GM23248 (cell line): ENCODE data around the gene TSPAN5. TPM values are rescaled to one million over a fixed set of nuclear protein-coding genes. Genes with fewer than 3 reads are reported as not detected.

Experiments used
- DNase-seq: peaks from one replicate; pipeline ENCODE4 v3.0.0-alpha.2; 2015
- H2AFZ ChIP-seq: fragments of 200-600 bp; sonication (generic); 2 replicates; pipeline ENCODE4 v1.6.1; 2016; ENCODE audit warnings: antibody characterized with exemption
- H3F3A ChIP-seq: fragments of 200-600 bp; sonication (generic); 2 replicates; pipeline ENCODE4 v1.6.1; 2016; ENCODE audit warnings: mild to moderate bottlenecking, antibody characterized with exemption, mixed run types; ENCODE audit not compliant: insufficient read depth
- H3K27ac ChIP-seq: fragments of 200-600 bp; sonication (generic); 2 replicates; pipeline ENCODE4 v1.5.1; 2016; ENCODE audit warnings: mild to moderate bottlenecking
- H3K27me3 ChIP-seq: fragments of 200-600 bp; sonication (generic); replicated peaks from 2 replicates; pipeline ENCODE4 v1.6.1; 2016; ENCODE audit warnings: mild to moderate bottlenecking; ENCODE audit not compliant: insufficient read depth
- H3K36me3 ChIP-seq: fragments of 200-600 bp; sonication (generic); 2 replicates; pipeline ENCODE4 v1.6.1; 2016; ENCODE audit warnings: low read depth, mild to moderate bottlenecking
- H3K4me1 ChIP-seq: fragments of 200-600 bp; sonication (generic); 2 replicates; pipeline ENCODE4 v1.6.1; 2016; ENCODE audit warnings: mild to moderate bottlenecking; ENCODE audit not compliant: insufficient read depth
- H3K4me2 ChIP-seq: fragments of 200-600 bp; sonication (generic); one replicate; pipeline ENCODE4 v1.6.1; 2016; ENCODE audit warnings: mild to moderate bottlenecking; ENCODE audit not compliant: unreplicated experiment
- H3K4me3 ChIP-seq: fragments of 200-600 bp; sonication (generic); 2 replicates; pipeline ENCODE4 v1.5.1; 2016; ENCODE audit warnings: mild to moderate bottlenecking
- H3K79me2 ChIP-seq: fragments of 200-600 bp; sonication (generic); 2 replicates; pipeline ENCODE4 v1.6.1; 2016; ENCODE audit warnings: mild to moderate bottlenecking; ENCODE audit not compliant: insufficient read depth
- H3K9ac ChIP-seq: fragments of 200-600 bp; sonication (generic); 2 replicates; pipeline ENCODE4 v1.6.1; 2016; ENCODE audit warnings: mild to moderate bottlenecking
- H3K9me2 ChIP-seq: fragments of 200-600 bp; sonication (generic); 2 replicates; pipeline ENCODE4 v1.6.1; 2016; ENCODE audit warnings: mixed run types, mild to moderate bottlenecking, moderate library complexity; ENCODE audit not compliant: insufficient read depth
- H3K9me3 ChIP-seq: fragments of 200-600 bp; sonication (generic); one replicate; pipeline ENCODE4 v1.6.1; 2017; ENCODE audit warnings: low read depth
- H4K20me1 ChIP-seq: fragments of 200-600 bp; sonication (generic); 2 replicates; pipeline ENCODE4 v1.6.0; 2016; ENCODE audit not compliant: insufficient read depth
- EZH2 ChIP-seq: fragments of 200-600 bp; sonication (generic); IDR thresholded peaks from 2 replicates; pipeline ENCODE4 v1.6.1; 2018; ENCODE audit warnings: antibody characterized with exemption, mild to moderate bottlenecking; ENCODE audit not compliant: insufficient read depth, poor library complexity, severe bottlenecking
- EZH2phosphoT487 ChIP-seq: fragments of 200-600 bp; sonication (generic); IDR thresholded peaks from 2 replicates; pipeline ENCODE4 v1.6.1; 2018; ENCODE audit warnings: antibody characterized with exemption, moderate library complexity, mild to moderate bottlenecking, low read depth; ENCODE audit not compliant: insufficient read depth
- WGBS, 2 experiments: methylation state at CpG; one replicate each; pipeline ENCODE4 v1.1.6; 2015 to 2017; ENCODE audit warnings: low lambda C conversion rate in 2 of 2, low coverage in 1 of 2; ENCODE audit errors: missing lambda C conversion rate in 2 of 2; 5-methylcytosine and 5-hydroxymethylcytosine counted together
- in situ Hi-C: fragments of 300-500 bp; cut with MboI; formaldehyde crosslinking; loops from 2 replicates; pipeline ENCODE4 v1.15.0; 2020
- polyA plus RNA-seq: library from polyadenylated mRNA; unstranded; fragments of >200 nt; fragmentation: Nextera tagmentation; extraction: Ambion mirVana; gene quantifications from 2 replicates; pipeline ENCODE4 v1.2.1, GENCODE V29; 2016
- total RNA-seq: library from RNA; depleted of rRNA; stranded (reverse); fragments of >200 nt; shearing (Covaris generic); gene quantifications from 2 replicates; pipeline ENCODE4 v1.2.3, GENCODE V29; 2014

TSPAN5 gene
- total and polyA plus RNA-seq, 2 experiments from 2014 or later, result 61.9 to 76.6 TPM

- H3K9me3 ChIP-seq, result no peaks in the 10 kb centered on the region
- peaks cover 22% of the 10 kb centered on the region for H3K4me1 ChIP-seq
- no peaks in the 10 kb centered on the region for H3K27me3 ChIP-seq
- no peak overlapping the region for H3K27ac ChIP-seq
- no peak overlapping the region for H3K9ac ChIP-seq
- no peak overlapping the region for H3K4me2 ChIP-seq
- H3K79me2 ChIP-seq, result peaks cover 90% of the 10 kb centered on the region
- H4K20me1 ChIP-seq, result no peaks in the 10 kb centered on the region
- no peak overlapping the region for H3K4me3 ChIP-seq
- in situ Hi-C loops, result no loop called here
- 93 to 95% methylated on average over 1 of the region's 1 CpG for WGBS, 2 experiments
- no peak for DNase-seq
- no peak overlapping the region for H2AFZ ChIP-seq
- no peaks in the 10 kb centered on the region for H3K36me3 ChIP-seq
- TF ChIP-seq EZH2, result no peak
- no peak for TF ChIP-seq EZH2phosphoT487
- no peaks in the 10 kb centered on the region for H3K9me2 ChIP-seq
- peaks cover 15% of the 10 kb centered on the region; the same call in 1 of the 2 replicates for H3F3A ChIP-seq
Measured at GRCh38 chr4:98602270-98602669, 56.1 kb downstream of the TSPAN5 start.

DNA sequence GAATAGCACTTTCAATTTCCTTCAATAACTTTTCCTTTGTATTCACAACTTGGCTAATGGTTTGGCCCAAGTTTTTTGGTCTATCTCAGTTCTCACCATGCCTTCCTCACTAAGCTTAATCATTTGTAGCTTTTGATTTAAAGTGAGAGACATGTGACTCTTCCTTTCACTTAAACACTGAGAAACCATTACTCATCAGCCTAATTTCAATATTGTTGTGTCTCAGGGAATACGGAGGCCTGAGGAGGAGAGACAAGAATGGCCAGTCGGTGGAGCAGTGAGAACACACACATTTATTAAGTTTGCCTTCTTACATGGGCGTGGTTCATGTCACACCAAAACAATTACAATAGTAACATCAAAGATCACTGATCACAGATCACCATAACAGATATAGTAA is 56.7 kb downstream of the TSPAN5 start:
- Histone ChIP-seq H3K27me3 (no peaks in the 10 kb centered on the region), H3K9ac (no peak overlapping the region), H4K20me1 (no peaks in the 10 kb centered on the region), H2AFZ (no peak overlapping the region), H3K36me3 (no peaks in the 10 kb centered on the region), H3K9me2 (no peaks in the 10 kb centered on the region), H3K4me1 (peaks cover 22% of the 10 kb centered on the region), H3F3A (peaks cover 15% of the 10 kb centered on the region; the same call in 1 of the 2 replicates), H3K9me3 (no peaks in the 10 kb centered on the region), H3K4me3 (no peak overlapping the region), H3K27ac (no peak overlapping the region), H3K4me2 (no peak overlapping the region), H3K79me2 (peaks cover 84% of the 10 kb centered on the region)
- TF ChIP-seq EZH2 (no peak), EZH2phosphoT487 (no peak)
- DNase-seq, result peak; percentile 53
- 65 to 78% methylated on average over 3 of the region's 3 CpGs for WGBS, 2 experiments
- in situ Hi-C loops, result no loop called here

DNA sequence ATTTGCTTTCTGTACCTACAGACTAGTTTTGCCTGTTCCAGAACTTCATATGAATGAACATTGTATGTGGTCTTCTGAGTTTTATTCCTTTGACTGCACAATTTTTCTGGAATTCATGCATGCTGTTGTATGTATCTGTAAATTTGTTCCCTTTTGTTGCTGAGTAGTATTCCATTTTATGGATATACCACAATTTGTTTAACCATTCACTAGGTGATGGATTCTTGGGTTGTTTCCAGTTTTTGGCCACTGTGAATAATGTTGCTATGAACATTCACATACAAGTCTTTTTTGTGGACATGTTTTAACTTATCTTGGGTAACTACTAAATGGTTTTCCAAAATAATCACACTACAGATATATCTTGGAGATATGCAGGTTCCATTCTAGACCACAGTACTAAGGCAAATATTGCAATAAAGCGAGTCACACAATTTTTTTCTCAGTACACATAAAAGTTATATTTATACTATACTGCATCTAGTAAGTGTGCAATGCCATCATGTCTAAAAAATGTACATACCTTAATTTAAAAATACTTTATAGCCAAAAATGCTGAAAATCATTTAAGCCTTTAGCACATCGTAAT is 58.7 kb downstream of the TSPAN5 start:
- no peaks in the 10 kb centered on the region for H3K27me3 ChIP-seq
- no peak for DNase-seq
- no peak overlapping the region for H3K27ac ChIP-seq
- peaks cover 16% of the 10 kb centered on the region for H3K4me1 ChIP-seq
- H4K20me1 ChIP-seq, result no peaks in the 10 kb centered on the region
- no peak overlapping the region for H3K4me2 ChIP-seq
- no peak overlapping the region for H3K4me3 ChIP-seq
- no peaks in the 10 kb centered on the region for H3K9me2 ChIP-seq
- no peaks in the 10 kb centered on the region for H3K9me3 ChIP-seq
- no peak overlapping the region for H3K9ac ChIP-seq
- no peaks in the 10 kb centered on the region for H3K36me3 ChIP-seq
- 91 to 98% methylated on average over 2 of the region's 2 CpGs for WGBS, 2 experiments
- no peak for TF ChIP-seq EZH2
- no peak for TF ChIP-seq EZH2phosphoT487
- H3K79me2 ChIP-seq, result peaks cover 64% of the 10 kb centered on the region
- peaks cover 15% of the 10 kb centered on the region; the same call in 1 of the 2 replicates for H3F3A ChIP-seq
- in situ Hi-C loops, result no loop called here
- no peak overlapping the region for H2AFZ ChIP-seq

DNA sequence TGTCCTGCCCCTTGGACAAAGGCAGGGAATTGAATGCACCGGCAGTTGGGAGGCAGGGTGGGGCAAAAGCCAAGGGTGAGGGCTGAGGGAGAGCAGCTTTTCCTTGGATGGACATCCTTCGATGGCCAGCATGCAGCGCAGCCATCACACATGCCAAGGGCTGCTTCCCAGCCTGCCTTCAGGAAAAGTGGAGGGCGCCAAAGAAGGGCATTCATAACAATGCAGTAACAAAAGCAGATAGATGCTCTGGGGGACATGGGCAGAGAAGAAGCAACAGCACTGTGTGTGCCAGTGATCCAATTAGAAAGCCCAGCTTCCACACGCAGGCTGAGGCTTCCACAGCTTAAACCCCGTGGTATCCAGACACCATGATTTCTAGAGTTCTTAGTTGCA is 71.5 kb downstream of the TSPAN5 start:
- WGBS, 2 experiments, result 77 to 78% methylated on average over 6 of the region's 6 CpGs
- peaks cover 20% of the 10 kb centered on the region for H3F3A ChIP-seq
- no peaks in the 10 kb centered on the region for H3K36me3 ChIP-seq
- in situ Hi-C loops, result no loop called here
- H3K4me3 ChIP-seq, result no peak overlapping the region
- peaks cover 3% of the 10 kb centered on the region; the same call in 1 of the 2 replicates for H4K20me1 ChIP-seq
- no peak overlapping the region for H3K4me2 ChIP-seq
- H3K79me2 ChIP-seq, result peaks cover 94% of the 10 kb centered on the region
- peaks cover 12% of the 10 kb centered on the region for H3K4me1 ChIP-seq
- no peak for TF ChIP-seq EZH2phosphoT487
- H3K27me3 ChIP-seq, result no peaks in the 10 kb centered on the region
- no peak for DNase-seq
- H3K27ac ChIP-seq, result no peak overlapping the region
- H3K9me3 ChIP-seq, result no peaks in the 10 kb centered on the region
- no peak overlapping the region for H2AFZ ChIP-seq
- no peaks in the 10 kb centered on the region for H3K9me2 ChIP-seq
- no peak overlapping the region for H3K9ac ChIP-seq
